Fibroblast of lung (primary cell): ENCODE results near the gene WDR20. TPM values are rescaled to one million over a fixed set of nuclear protein-coding genes. Genes with fewer than 3 reads are reported as not detected.
"Not testable (repeated sequence)": the region's sequence is repeated elsewhere in the genome, so short reads cannot be mapped to it uniquely, and the experiment has no call there.

ENCODE experiments used
- DNase-seq, 2 donors: peaks; one replicate each; pipeline versions ENCODE4 v3.0.0 to v3.0.0-alpha.2; 2010; ENCODE audit warnings: low read depth in 2 of 2
- H2AFZ ChIP-seq: 2 replicates; pipeline ENCODE4 v1.5.1; 2012; ENCODE audit warnings: low read length, control low read depth, inconsistent platforms
- H3K27ac ChIP-seq: 2 replicates; pipeline ENCODE4 v1.5.1; 2011; ENCODE audit warnings: low read length, control low read depth; ENCODE audit not compliant: insufficient read depth
- H3K27me3 ChIP-seq: 2 replicates; pipeline ENCODE4 v1.5.1; 2011; ENCODE audit warnings: mild to moderate bottlenecking, low read length; ENCODE audit not compliant: control insufficient read depth, insufficient read depth
- H3K36me3 ChIP-seq: 2 replicates; pipeline ENCODE4 v1.5.1; 2011; ENCODE audit warnings: low read length; ENCODE audit not compliant: control insufficient read depth, insufficient read depth
- H3K4me1 ChIP-seq: 2 replicates; pipeline ENCODE4 v1.5.1; 2011; ENCODE audit warnings: low read length; ENCODE audit not compliant: control insufficient read depth, insufficient read depth; ENCODE audit errors: extremely low read depth
- H3K4me2 ChIP-seq: 2 replicates; pipeline ENCODE4 v1.5.1; 2011; ENCODE audit warnings: low read length, control low read depth; ENCODE audit not compliant: insufficient read depth; ENCODE audit errors: extremely low read depth
- H3K4me3 ChIP-seq, 4 experiments: fragments of 200-600 bp in 1 of 4; sonication (generic) in 1 of 4; replicated peaks in 1 of 4; 2 replicates each; pipeline ENCODE4 v1.5.1; 2011 to 2016; ENCODE audit warnings: low read length in 4 of 4, low read depth in 3 of 4, mild to moderate bottlenecking in 3 of 4, control low read depth in 2 of 4, inconsistent platforms in 1 of 4, mixed read lengths in 1 of 4; ENCODE audit not compliant: insufficient read depth in 1 of 4; ENCODE audit errors: control extremely low read depth in 1 of 4
- H3K79me2 ChIP-seq: 2 replicates; pipeline ENCODE4 v1.5.1; 2012; ENCODE audit warnings: mild to moderate bottlenecking, low read length, inconsistent platforms; ENCODE audit not compliant: control insufficient read depth, insufficient read depth
- H3K9ac ChIP-seq: 2 replicates; pipeline ENCODE4 v1.5.1; 2011; ENCODE audit warnings: mild to moderate bottlenecking, low read length, control low read depth; ENCODE audit not compliant: insufficient read depth
- H3K9me3 ChIP-seq: 2 replicates; pipeline ENCODE4 v1.5.1; 2012; ENCODE audit warnings: low read depth, low read length; ENCODE audit not compliant: control insufficient read depth, insufficient read depth
- H4K20me1 ChIP-seq: 2 replicates; pipeline ENCODE4 v1.5.1; 2011; ENCODE audit warnings: low read length; ENCODE audit not compliant: control insufficient read depth, insufficient read depth; ENCODE audit errors: extremely low read depth
- CTCF ChIP-seq, 2 donors: IDR thresholded peaks in 1 of 2; conservative IDR thresholded peaks in 1 of 2; 1 replicate in 1 of 2; 2 replicates in 1 of 2; pipeline ENCODE4 v1.5.1; 2011 to 2012; ENCODE audit warnings: low read length in 2 of 2, control low read depth in 1 of 2, inconsistent platforms in 1 of 2, low read depth in 1 of 2, mild to moderate bottlenecking in 1 of 2
- EZH2 ChIP-seq: IDR thresholded peaks from 2 replicates; pipeline ENCODE4 v1.5.1; 2012; ENCODE audit warnings: low read length, control low read depth, mild to moderate bottlenecking; ENCODE audit errors: missing control alignments
- polyA plus RNA-seq, 2 donors: library from polyadenylated mRNA; depleted of rRNA in 1 of 2; stranded (reverse) in 1 of 2; unstranded in 1 of 2; fragments of >200 nt; gene quantifications; 2 replicates each; pipeline ENCODE4 v1.2.1, GENCODE V29; 2011 to 2012; ENCODE audit warnings: missing spikeins in 1 of 2
- total RNA-seq: library from RNA; depleted of rRNA; stranded (reverse); fragments of >200 nt; gene quantifications from 2 replicates; pipeline ENCODE4 v1.2.1, GENCODE V29; 2014

Gene WDR20
- total and polyA plus RNA-seq, 2 donors (not counting 1 experiment from before 2014, with no cell fraction given) = 17.2 to 17.8 TPM

GRCh38 chr14:102126807-102127455 is 12.8 kb upstream of the WDR20 start:
- H3K4me1 ChIP-seq = no peaks in the 10 kb centered on the region
- no peaks in the 10 kb centered on the region for H3K79me2 ChIP-seq
- H3K4me3 ChIP-seq = no peak overlapping the region
- no peak overlapping the region for H3K4me2 ChIP-seq
- H2AFZ ChIP-seq = no peak overlapping the region
- no peak overlapping the region for H3K9ac ChIP-seq
- no peak for DNase-seq
- TF ChIP-seq CTCF (conservative IDR thresholded peaks at IDR 0.05 in 1 of 2, IDR thresholded peaks at IDR 0.05 in 1 of 2; ENCODE audit: low read depth in 1 of 2, low read length in 2 of 2) = no peak
- no peak for TF ChIP-seq EZH2
- no peak overlapping the region for H3K27ac ChIP-seq
- no peaks in the 10 kb centered on the region for H4K20me1 ChIP-seq
- no peaks in the 10 kb centered on the region for H3K36me3 ChIP-seq
- H3K27me3 ChIP-seq = no peaks in the 10 kb centered on the region
- no peaks in the 10 kb centered on the region for H3K9me3 ChIP-seq

- Histone ChIP-seq H3K4me2 (no peak overlapping the region), H3K27me3 (no peaks in the 10 kb centered on the region), H3K79me2 (no peaks in the 10 kb centered on the region), H2AFZ (no peak overlapping the region), H3K9ac (no peak overlapping the region), H3K4me1 (no peaks in the 10 kb centered on the region), H3K27ac (no peak overlapping the region), H3K9me3 (no peaks in the 10 kb centered on the region), H3K4me3 (no peak overlapping the region), H4K20me1 (no peaks in the 10 kb centered on the region), H3K36me3 (no peaks in the 10 kb centered on the region)
- TF ChIP-seq CTCF (conservative IDR thresholded peaks at IDR 0.05 in 1 of 2, IDR thresholded peaks at IDR 0.05 in 1 of 2; ENCODE audit: low read depth in 1 of 2, low read length in 2 of 2) = no peak
- no peak for TF ChIP-seq EZH2
- no peak for DNase-seq
These were observed 8.0 kb upstream of the WDR20 start for GRCh38 chr14:102131741-102132140.

GRCh38 chr14:102134021-102134420 is 5.7 kb upstream of the WDR20 start:
- not testable (repeated sequence) for H2AFZ ChIP-seq, DNase-seq, H3K4me3 ChIP-seq, H3K36me3 ChIP-seq, H3K9ac ChIP-seq, H3K79me2 ChIP-seq, H3K4me2 ChIP-seq, H4K20me1 ChIP-seq, H3K27me3 ChIP-seq, H3K27ac ChIP-seq, H3K4me1 ChIP-seq, H3K9me3 ChIP-seq

GRCh38 chr14:102134719-102135118 is 5.0 kb upstream of the WDR20 start:
- not testable (repeated sequence) for H3K27me3 ChIP-seq, H3K4me2 ChIP-seq, H3K27ac ChIP-seq, H3K4me1 ChIP-seq, H3K79me2 ChIP-seq, DNase-seq, H3K4me3 ChIP-seq, H4K20me1 ChIP-seq, H2AFZ ChIP-seq, H3K9ac ChIP-seq, H3K9me3 ChIP-seq, H3K36me3 ChIP-seq

- not testable (repeated sequence) for H3K9ac ChIP-seq, DNase-seq, H3K27ac ChIP-seq, H2AFZ ChIP-seq, H3K27me3 ChIP-seq, H3K4me2 ChIP-seq, H3K9me3 ChIP-seq, H3K4me1 ChIP-seq, H3K4me3 ChIP-seq, H3K79me2 ChIP-seq, H4K20me1 ChIP-seq, H3K36me3 ChIP-seq
These were observed 4.2 kb upstream of the WDR20 start for GRCh38 chr14:102135456-102135855.
